Kidney epithelial cell (primary cell): ENCODE data around the gene MYO5C. TPM values are rescaled to one million over a fixed set of nuclear protein-coding genes. Genes with fewer than 3 reads are reported as not detected.

ENCODE experiments used
- DNase-seq: peaks from one replicate; pipeline ENCODE4 v3.0.0-alpha.2; 2010; ENCODE audit warnings: low read depth
- H3K27me3 ChIP-seq: 2 replicates; pipeline ENCODE4 v1.6.0; 2011; ENCODE audit warnings: low read length; ENCODE audit not compliant: control insufficient read depth, insufficient read depth
- H3K36me3 ChIP-seq: 2 replicates; pipeline ENCODE4 v1.5.1; 2011; ENCODE audit warnings: low read length; ENCODE audit not compliant: control insufficient read depth, insufficient read depth
- H3K4me3 ChIP-seq: 2 replicates; pipeline ENCODE4 v1.5.1; 2011; ENCODE audit warnings: low read depth, mild to moderate bottlenecking, control low read depth, low read length
- CTCF ChIP-seq: IDR thresholded peaks from 2 replicates; pipeline ENCODE4 v1.5.1; 2011; ENCODE audit warnings: mild to moderate bottlenecking, moderate library complexity, low read length, control low read depth, inconsistent platforms; ENCODE audit not compliant: insufficient read depth, poor library complexity, severe bottlenecking
- total RNA-seq: library from RNA; depleted of rRNA; stranded (reverse); fragments of >200 nt; gene quantifications from 2 replicates; pipeline ENCODE4 v1.2.3, GENCODE V29; 2015

MYO5C gene
- total RNA-seq, 1 donor from 2014 or later = 26.4 TPM

DNA sequence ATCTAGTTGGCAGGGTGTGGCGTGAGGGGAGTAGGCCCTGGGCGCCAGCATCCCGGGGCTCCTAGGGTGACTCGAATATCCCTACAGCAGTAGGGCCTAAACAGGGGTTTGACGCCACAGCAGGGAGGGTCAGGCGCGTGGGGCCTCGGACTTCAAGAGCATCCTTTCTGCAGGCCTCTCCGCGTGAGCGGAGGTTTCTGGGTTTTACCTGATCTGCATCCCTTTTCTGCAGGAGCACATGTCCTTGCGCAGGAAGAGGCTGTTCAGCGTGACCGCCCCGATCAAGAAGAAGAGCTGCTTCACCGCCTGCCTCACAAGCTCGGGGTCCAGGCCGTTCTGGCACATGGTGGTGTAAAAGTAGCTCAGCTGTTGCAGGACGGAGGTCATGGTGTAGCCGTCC is 90.9 kb downstream of the MYO5C start:
- no peak overlapping the region for H3K4me3 ChIP-seq
- DNase-seq = no peak
- H3K27me3 ChIP-seq = no peaks in the 10 kb centered on the region
- no peak for TF ChIP-seq CTCF
- H3K36me3 ChIP-seq = no peaks in the 10 kb centered on the region

DNA sequence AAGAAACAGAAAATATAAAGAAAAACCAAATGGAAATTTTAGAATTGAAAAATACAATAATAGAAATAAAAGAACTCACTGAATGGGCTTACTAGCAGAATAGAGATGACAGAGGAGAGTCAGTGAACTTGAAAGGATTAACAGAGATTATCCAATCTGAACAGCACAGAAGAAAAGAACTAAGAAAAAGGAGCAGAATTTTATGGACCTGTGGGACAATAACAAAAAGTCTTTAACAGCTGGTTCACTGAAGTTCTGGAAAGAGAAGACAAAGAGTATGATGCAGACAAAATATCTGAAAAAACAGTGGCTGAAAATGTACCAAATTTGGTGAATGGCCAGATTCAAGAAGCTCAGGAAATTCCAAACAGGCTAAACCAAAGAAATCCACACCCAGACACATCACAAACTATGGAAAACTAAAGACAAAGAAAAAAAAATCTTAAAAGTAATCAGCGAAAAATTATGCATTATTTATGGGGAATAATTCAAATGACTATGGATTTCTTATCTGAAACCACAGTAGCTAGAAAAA is 94.7 kb downstream of the MYO5C start:
- no peak for TF ChIP-seq CTCF
- H3K27me3 ChIP-seq = no peaks in the 10 kb centered on the region
- H3K4me3 ChIP-seq = no peak overlapping the region
- H3K36me3 ChIP-seq = no peaks in the 10 kb centered on the region
- DNase-seq = no peak

GRCh38 chr15:52199271-52199670 is 96.3 kb downstream of the MYO5C start:
- Histone ChIP-seq H3K4me3 (no peak overlapping the region), H3K27me3 (no peaks in the 10 kb centered on the region), H3K36me3 (no peaks in the 10 kb centered on the region)
- DNase-seq = no peak
- no peak for TF ChIP-seq CTCF

- Histone ChIP-seq H3K4me3 (no peak overlapping the region), H3K27me3 (no peaks in the 10 kb centered on the region), H3K36me3 (no peaks in the 10 kb centered on the region)
- DNase-seq = no peak
- TF ChIP-seq CTCF = no peak
Observed at GRCh38 chr15:52196891-52197290, 98.7 kb downstream of the MYO5C start.

GRCh38 chr15:52193791-52194190 is 101.8 kb downstream of the MYO5C start:
- no peak overlapping the region for H3K4me3 ChIP-seq
- no peak for TF ChIP-seq CTCF
- H3K36me3 ChIP-seq = no peaks in the 10 kb centered on the region
- DNase-seq = no peak
- no peaks in the 10 kb centered on the region for H3K27me3 ChIP-seq

- no peaks in the 10 kb centered on the region for H3K27me3 ChIP-seq
- no peak for DNase-seq
Observed at GRCh38 chr15:52193321-52193720, 102.3 kb downstream of the MYO5C start.

More at GRCh38 chr15:52193321-52193720, 102.3 kb downstream of the MYO5C start:
- H3K36me3 ChIP-seq = no peaks in the 10 kb centered on the region
- no peak overlapping the region for H3K4me3 ChIP-seq
- no peak for TF ChIP-seq CTCF
